H1 (cell line): ENCODE data around the gene FBP1. TPM values are rescaled to one million over a fixed set of nuclear protein-coding genes. Genes with fewer than 3 reads are reported as not detected.

ENCODE experiments used
- CTCF ChIA-PET: fragments of 300-600 bp; sonication (Branson Sonifier 250); formaldehyde crosslinking; loops from one replicate; lab custom pipeline; 2021; ENCODE audit not compliant: partially characterized antibody; lab: Charles Lee
- POLR2A ChIA-PET: fragments of 300-600 bp; sonication (Branson Sonifier 250); formaldehyde crosslinking; loops from one replicate; lab custom pipeline; 2021; ENCODE audit warnings: inconsistent platforms; ENCODE audit not compliant: partially characterized antibody; lab: Charles Lee
- DNase-seq, 2 experiments: peaks; one replicate each; pipeline versions ENCODE4 v3.0.0 to v3.0.0-alpha.2; 2010 to 2022; ENCODE audit warnings: low spot score in 2 of 2, low read depth in 1 of 2, mixed read lengths in 1 of 2
- FAIRE-seq: peaks from 2 replicates; lab custom pipeline; 2011; peaks lifted over from hg19 to GRCh38; lab: Jason Lieb, UNC
- H2AFZ ChIP-seq: 2 replicates; pipeline ENCODE4 v1.8.1; 2012; ENCODE audit warnings: low read length, inconsistent platforms
- H2AK5ac ChIP-seq: 2 replicates; pipeline ENCODE4 v1.6.1; 2013; ENCODE audit warnings: low read depth, low read length
- H2BK120ac ChIP-seq: replicated peaks from 2 replicates; pipeline ENCODE3; 2013; ENCODE audit warnings: low read depth, low read length, inconsistent platforms
- H2BK12ac ChIP-seq: 2 replicates; pipeline ENCODE4 v1.6.1; 2013; ENCODE audit warnings: low read depth, low read length
- H2BK15ac ChIP-seq: 2 replicates; pipeline ENCODE4 v1.6.1; 2013; ENCODE audit warnings: low read length
- H2BK20ac ChIP-seq: 2 replicates; pipeline ENCODE4 v1.6.1; 2013; ENCODE audit warnings: low read length
- H2BK5ac ChIP-seq: 2 replicates; pipeline ENCODE4 v1.6.1; 2013; ENCODE audit warnings: low read depth, low read length
- H3K14ac ChIP-seq: 2 replicates; pipeline ENCODE4 v1.6.1; 2013; ENCODE audit warnings: inconsistent platforms; ENCODE audit not compliant: insufficient read length
- H3K18ac ChIP-seq: 2 replicates; pipeline ENCODE4 v1.6.1; 2013; ENCODE audit warnings: low read length; ENCODE audit errors: extremely low read depth
- H3K23ac ChIP-seq: 2 replicates; pipeline ENCODE4 v1.6.1; 2013; ENCODE audit warnings: inconsistent platforms; ENCODE audit not compliant: insufficient read length
- H3K23me2 ChIP-seq: 2 replicates; pipeline ENCODE4 v1.6.1; 2013; ENCODE audit warnings: low read depth, low read length
- H3K27ac ChIP-seq: 2 replicates; pipeline ENCODE4 v1.6.1; 2011; ENCODE audit warnings: low read depth, low read length, inconsistent platforms
- H3K27me3 ChIP-seq, 4 experiments: replicated peaks in 1 of 4; 1 replicate in 1 of 4; 2 replicates in 3 of 4; pipeline versions ENCODE4 v1.6.1 to v1.8.1; 2011 to 2013; ENCODE audit warnings: low read length in 3 of 4, mild to moderate bottlenecking in 3 of 4, inconsistent platforms in 2 of 4, mixed read lengths in 2 of 4, moderate library complexity in 1 of 4; ENCODE audit not compliant: control insufficient read depth in 3 of 4, insufficient read depth in 3 of 4; ENCODE audit errors: extremely low read depth in 1 of 4
- H3K36me3 ChIP-seq, 4 experiments: 2 replicates each; pipeline versions ENCODE4 v1.6.1 to v1.8.1; 2011 to 2013; ENCODE audit warnings: mild to moderate bottlenecking in 4 of 4, low read length in 3 of 4, moderate library complexity in 2 of 4, control low read depth in 1 of 4, inconsistent platforms in 1 of 4; ENCODE audit not compliant: insufficient read depth in 4 of 4, control insufficient read depth in 2 of 4
- H3K4ac ChIP-seq: replicated peaks from 2 replicates; pipeline ENCODE3; 2013; ENCODE audit warnings: low read length, low read depth, mixed read lengths, inconsistent platforms; ENCODE audit not compliant: insufficient read length
- H3K4me1 ChIP-seq, 4 experiments: replicated peaks in 1 of 4; 1 replicate in 1 of 4; 2 replicates in 3 of 4; pipeline versions ENCODE4 v1.6.1 to v1.8.1; 2011 to 2013; ENCODE audit warnings: low read length in 3 of 4, inconsistent platforms in 2 of 4, mixed read lengths in 1 of 4; ENCODE audit not compliant: insufficient read depth in 4 of 4, control insufficient read depth in 3 of 4
- H3K4me2 ChIP-seq, 2 experiments: 2 replicates each; pipeline versions ENCODE4 v1.6.1 to v1.8.1; 2011 to 2013; ENCODE audit warnings: low read depth in 2 of 2, low read length in 2 of 2, control low read depth in 1 of 2, inconsistent platforms in 1 of 2, mild to moderate bottlenecking in 1 of 2; ENCODE audit not compliant: insufficient read depth in 1 of 2
- H3K4me3 ChIP-seq, 4 experiments: fragments of 200-600, 300-600 bp in 1 of 4; sonication (generic), shearing (Covaris generic), sonication (Bioruptor Twin) in 1 of 4; 2 replicates each; pipeline versions ENCODE4 v1.5.1 to v1.8.1; 2011 to 2016; ENCODE audit warnings: low read length in 4 of 4, low read depth in 3 of 4, control low read depth in 2 of 4, inconsistent platforms in 2 of 4, mild to moderate bottlenecking in 2 of 4, mixed read lengths in 1 of 4, moderate library complexity in 1 of 4; ENCODE audit not compliant: insufficient read depth in 2 of 4; ENCODE audit errors: extremely low read depth in 1 of 4
- H3K56ac ChIP-seq: replicated peaks from 2 replicates; pipeline ENCODE3; 2013; ENCODE audit warnings: low read depth, mild to moderate bottlenecking, mixed read lengths, low read length, inconsistent platforms; ENCODE audit not compliant: insufficient read length
- H3K79me1 ChIP-seq: 2 replicates; pipeline ENCODE4 v1.6.1; 2013; ENCODE audit warnings: low read depth, low read length, control low read depth
- H3K79me2 ChIP-seq, 2 experiments: 2 replicates each; pipeline versions ENCODE4 v1.6.1 to v1.8.1; 2012 to 2013; ENCODE audit warnings: low read length in 2 of 2, mild to moderate bottlenecking in 2 of 2, inconsistent platforms in 1 of 2; ENCODE audit not compliant: insufficient read depth in 2 of 2, control insufficient read depth in 1 of 2
- H3K9ac ChIP-seq, 4 experiments: replicated peaks in 1 of 4; 1 replicate in 1 of 4; 2 replicates in 3 of 4; pipeline versions ENCODE4 v1.6.1 to v1.8.1; 2011 to 2013; ENCODE audit warnings: low read depth in 3 of 4, low read length in 3 of 4, control low read depth in 2 of 4, mild to moderate bottlenecking in 2 of 4, moderate library complexity in 2 of 4, inconsistent platforms in 1 of 4; ENCODE audit errors: extremely low read depth in 1 of 4
- H3K9me3 ChIP-seq, 2 experiments: 2 replicates each; pipeline versions ENCODE4 v1.6.1 to v1.8.1; 2012 to 2013; ENCODE audit warnings: mild to moderate bottlenecking in 2 of 2, moderate library complexity in 2 of 2, control low read depth in 1 of 2, inconsistent platforms in 1 of 2, low read depth in 1 of 2, low read length in 1 of 2, mixed read lengths in 1 of 2; ENCODE audit not compliant: insufficient read depth in 2 of 2
- H4K20me1 ChIP-seq, 2 experiments: replicated peaks in 1 of 2; 2 replicates each; pipeline versions ENCODE3 to v1.8.1; 2011 to 2013; ENCODE audit warnings: inconsistent platforms in 2 of 2, low read length in 2 of 2, mild to moderate bottlenecking in 1 of 2; ENCODE audit not compliant: insufficient read depth in 2 of 2, control insufficient read depth in 1 of 2
- H4K5ac ChIP-seq: 2 replicates; pipeline ENCODE4 v1.6.1; 2013; ENCODE audit warnings: low read length, low read depth, mixed read lengths, inconsistent platforms; ENCODE audit not compliant: insufficient read length
- H4K8ac ChIP-seq: 2 replicates; pipeline ENCODE4 v1.8.0; 2013; ENCODE audit warnings: mild to moderate bottlenecking, moderate library complexity, low read length, inconsistent platforms; ENCODE audit not compliant: insufficient read depth; ENCODE audit errors: extremely low read depth
- H4K91ac ChIP-seq: replicated peaks from 2 replicates; pipeline ENCODE3; 2013; ENCODE audit warnings: low read length, mixed read lengths, inconsistent platforms; ENCODE audit not compliant: insufficient read length
- BACH1 ChIP-seq: IDR thresholded peaks from 2 replicates; pipeline ENCODE4 v1.6.1; 2012; ENCODE audit warnings: low read length, improper control_type of control experiment
- BRCA1 ChIP-seq: IDR thresholded peaks from 2 replicates; pipeline ENCODE4 v1.6.1; 2012; ENCODE audit warnings: low read depth, low read length, improper control_type of control experiment
- KDM1A ChIP-seq: fragments of 200-600, 300-600 bp; sonication (generic); IDR thresholded peaks from 2 replicates; pipeline ENCODE4 v1.7.1; 2016; ENCODE audit warnings: mild to moderate bottlenecking, low read length, borderline replicate concordance
- NANOG ChIP-seq: IDR thresholded peaks from 2 replicates; pipeline ENCODE4 v1.6.1; 2011; ENCODE audit warnings: low read length, low read depth, mild to moderate bottlenecking, inconsistent platforms; ENCODE audit not compliant: insufficient read depth, poor library complexity, severe bottlenecking
- SIX5 ChIP-seq: IDR thresholded peaks from 2 replicates; pipeline ENCODE4 v1.6.1; 2011; ENCODE audit warnings: mild to moderate bottlenecking, low read depth, low read length
- WGBS, 2 experiments: shearing (Covaris generic) in 1 of 2; methylation state at CpG; one replicate each; pipeline versions ENCODE4 v1.1.6 to v1.1.7; 2013 to 2015; ENCODE audit warnings: low lambda C conversion rate in 2 of 2, mixed read lengths in 2 of 2, inconsistent platforms in 1 of 2, low coverage in 1 of 2, missing lambda C conversion rate in 1 of 2; ENCODE audit not compliant: insufficient replicate concordance in 2 of 2, insufficient coverage in 1 of 2, insufficient read length in 1 of 2; ENCODE audit errors: extremely low coverage in 1 of 2, missing lambda C conversion rate in 1 of 2; 5-methylcytosine and 5-hydroxymethylcytosine counted together
- polyA plus RNA-seq, 7 experiments: library from polyadenylated mRNA; depleted of rRNA in 3 of 7; stranded (reverse) in 5 of 7; unstranded in 2 of 7; fragments of >200 nt in 5 of 7; fragments of 200-250 nt in 2 of 7; gene quantifications; 1 replicate in 5 of 7; 2 replicates in 1 of 7; 4 replicates in 1 of 7; pipeline versions ENCODE4 v1.2.1 to v1.2.3, GENCODE V29; 2011 to 2013; ENCODE audit warnings: missing spikeins in 2 of 7, mixed read lengths in 2 of 7
- total RNA-seq: library from RNA; stranded (reverse); fragmentation: NEBNext Ultra II Directional; extraction: Animal tissue kit (Norgen Biotek cat#: 25700); gene quantifications from 2 replicates; pipeline ENCODE4 v1.2.1, GENCODE V29; 2021
- TF ChIP-seq, protein P1 (sequence below): IDR thresholded peaks from 2 replicates; pipeline ENCODE4 v1.6.1; 2011; ENCODE audit warnings: low read length, improper control_type of control experiment

FBP1 gene
- total and polyA plus RNA-seq, 2 of the 8 experiments (the other 6 are each of a cell fraction or from before 2014, with no cell fraction given), result 1.0 to 4.1 TPM

DNA sequence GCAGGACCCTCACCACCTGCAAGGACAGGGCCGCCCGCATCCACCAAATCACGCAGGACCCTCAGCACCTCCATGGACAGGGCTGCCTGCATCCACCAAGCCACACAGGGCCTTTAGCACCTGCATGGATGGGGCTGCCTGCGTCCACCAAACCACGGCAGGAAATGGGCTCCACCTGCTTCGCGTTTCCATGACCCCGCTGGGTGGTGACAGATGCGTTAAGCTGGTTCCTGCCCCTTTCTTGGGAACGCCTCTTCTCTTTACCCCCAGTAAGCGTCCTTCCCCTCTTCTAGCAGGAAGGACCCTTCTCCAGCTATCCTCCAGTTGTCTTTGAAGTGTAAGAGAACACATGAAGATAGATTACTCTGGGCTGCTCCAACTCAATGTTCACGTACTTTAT, 13.5 kb downstream of the FBP1 start:
- TF ChIP-seq, protein P1, sequence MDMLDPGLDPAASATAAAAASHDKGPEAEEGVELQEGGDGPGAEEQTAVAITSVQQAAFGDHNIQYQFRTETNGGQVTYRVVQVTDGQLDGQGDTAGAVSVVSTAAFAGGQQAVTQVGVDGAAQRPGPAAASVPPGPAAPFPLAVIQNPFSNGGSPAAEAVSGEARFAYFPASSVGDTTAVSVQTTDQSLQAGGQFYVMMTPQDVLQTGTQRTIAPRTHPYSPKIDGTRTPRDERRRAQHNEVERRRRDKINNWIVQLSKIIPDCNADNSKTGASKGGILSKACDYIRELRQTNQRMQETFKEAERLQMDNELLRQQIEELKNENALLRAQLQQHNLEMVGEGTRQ, result no peak
- no peak for TF ChIP-seq KDM1A
- TF ChIP-seq NANOG, result no peak
- no peak for TF ChIP-seq SIX5
- no peak for TF ChIP-seq BRCA1
- no peak for TF ChIP-seq BACH1
- Histone ChIP-seq H2BK120ac (no peak overlapping the region), H3K56ac (no peak overlapping the region), H2BK20ac (no peak overlapping the region), H4K8ac (no peak overlapping the region), H2BK5ac (no peak overlapping the region), H4K20me1 (no peaks in the 10 kb centered on the region), H3K27ac (no peak overlapping the region), H2BK15ac (no peak overlapping the region), H3K79me2 (no peaks in the 10 kb centered on the region), H4K5ac (no peak overlapping the region), H3K14ac (no peak overlapping the region), H3K9me3 (no peaks in the 10 kb centered on the region), H2AFZ (no peak overlapping the region), H4K91ac (no peak overlapping the region), H3K36me3 (no peaks in the 10 kb centered on the region), H3K79me1 (no peaks in the 10 kb centered on the region), H3K4me3 (no peak overlapping the region), H3K23ac (no peak overlapping the region), H3K23me2 (no peaks in the 10 kb centered on the region), H2AK5ac (no peak overlapping the region), H2BK12ac (0 out of 2 replicates have a peak overlapping the region, but pooled peaks have one; percentile 60), H3K18ac (no peak overlapping the region), H3K4me1 (peaks cover 4 to 9% (median 6%) of the 10 kb centered on the region in 4 experiments; a peak in 6 of 7 replicates), H3K4ac (no peak overlapping the region), H3K4me2 (no peak overlapping the region), H3K9ac (no peak overlapping the region), H3K27me3 (no peaks in the 10 kb centered on the region; a peak in 1 of 7 replicates)
- WGBS, 2 experiments, result 84% methylated on average over 12 of the region's 12 CpGs; no CpG with 5 or more reads in 1 of the 2 experiments
- no peak for FAIRE-seq
- CTCF ChIA-PET, result interaction anchor here (1.3 to 8.1 kb wide), 9 partner anchors 9 to 135 kb away, joined by 3 to 41 read pairs (median 4); partner anchors contain the start of gene PCAT7
- DNase-seq, result no peak
- POLR2A ChIA-PET, result interaction anchor here (1.0 kb wide), 1 partner anchor 72 kb away, joined by 4 read pairs; the partner anchor contains the start of gene PCAT7
